Liver (tissue), 3 donors: ENCODE results near the gene CPNE5.

Experiments
- CTCF ChIP-seq: fragments of 150-350 bp; IDR thresholded peaks from 2 replicates; pipeline ENCODE4 v1.5.1; 2017; ENCODE audit warnings: improper control_type of control experiment, low read depth, low read length; ENCODE audit not compliant: missing input control
- GABPA ChIP-seq, 2 donors: IDR thresholded peaks in 1 of 2; conservative IDR thresholded peaks in 1 of 2; 2 replicates each; pipeline ENCODE4 v1.6.1; 2016; ENCODE audit warnings: antibody characterized with exemption in 2 of 2, mild to moderate bottlenecking in 1 of 2, moderate library complexity in 1 of 2
- NR2F2 ChIP-seq: IDR thresholded peaks from 2 replicates; pipeline ENCODE4 v1.6.1; 2016; ENCODE audit warnings: antibody characterized with exemption
- RAD21 ChIP-seq, 2 donors: IDR thresholded peaks; 2 replicates each; pipeline ENCODE4 v1.6.1; 2016; ENCODE audit warnings: antibody characterized with exemption in 2 of 2, mild to moderate bottlenecking in 2 of 2
- REST ChIP-seq: IDR thresholded peaks from 2 replicates; pipeline ENCODE4 v1.6.1; 2016; ENCODE audit warnings: antibody characterized with exemption, mild to moderate bottlenecking
- YY1 ChIP-seq: IDR thresholded peaks from 2 replicates; pipeline ENCODE4 v1.6.1; 2016; ENCODE audit warnings: antibody characterized with exemption, mild to moderate bottlenecking
- TF ChIP-seq, protein P1 (sequence below): IDR thresholded peaks from 2 replicates; pipeline ENCODE4 v1.6.1; 2016; ENCODE audit warnings: antibody characterized with exemption
- TF ChIP-seq, protein P2 (sequence below): IDR thresholded peaks from 2 replicates; pipeline ENCODE4 v1.6.1; 2016; ENCODE audit warnings: antibody characterized with exemption
- donor health status: healthy.
- donor health status: healthy.

DNA sequence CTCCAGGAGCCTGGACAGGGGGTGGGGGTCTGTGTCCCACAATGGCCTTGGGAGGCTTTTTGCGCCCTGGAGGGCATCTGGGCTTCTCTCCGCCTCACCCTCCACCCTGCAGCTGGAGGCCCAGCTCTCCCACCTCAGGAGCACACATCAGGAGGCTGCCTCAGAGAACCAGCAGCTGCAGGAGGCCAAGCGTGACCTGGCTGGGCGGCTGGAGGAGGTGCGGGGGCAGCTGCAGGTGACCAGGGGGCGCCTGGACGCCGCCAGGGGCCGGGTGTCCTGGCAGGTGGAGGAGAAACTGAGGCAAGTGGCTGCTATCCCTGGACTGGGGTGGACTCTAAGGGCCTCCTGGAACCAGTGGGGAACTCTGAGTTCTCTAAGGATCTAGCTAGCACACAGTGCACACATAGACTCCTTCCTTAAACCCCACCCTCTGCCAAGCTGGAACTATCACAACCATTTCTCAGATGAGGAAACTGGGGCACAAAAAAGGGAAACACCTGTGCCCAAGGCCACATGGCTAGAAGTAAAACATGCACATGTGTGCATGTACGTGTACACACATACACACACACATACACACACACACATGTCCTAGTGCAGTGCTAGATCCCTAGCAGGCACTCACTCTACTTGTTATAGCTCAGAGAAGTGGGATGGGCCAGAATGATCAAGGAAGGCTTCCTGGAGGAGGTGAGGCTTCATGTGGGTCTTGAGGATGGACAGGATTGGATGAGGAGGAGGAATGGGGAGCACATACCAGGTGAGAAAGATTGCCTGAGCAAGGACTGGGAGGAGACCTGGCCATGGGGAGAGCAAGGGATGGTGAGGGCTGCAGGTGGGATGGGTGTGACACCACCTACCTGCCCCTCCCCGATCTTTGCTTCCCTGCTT, 118.7 kb downstream of the CPNE5 start:
- TF ChIP-seq, protein P1, sequence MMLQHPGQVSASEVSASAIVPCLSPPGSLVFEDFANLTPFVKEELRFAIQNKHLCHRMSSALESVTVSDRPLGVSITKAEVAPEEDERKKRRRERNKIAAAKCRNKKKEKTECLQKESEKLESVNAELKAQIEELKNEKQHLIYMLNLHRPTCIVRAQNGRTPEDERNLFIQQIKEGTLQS: no peak
- TF ChIP-seq NR2F2: no peak
- TF ChIP-seq CTCF: no peak
- TF ChIP-seq YY1: no peak
- TF ChIP-seq RAD21 (IDR thresholded peaks at IDR 0.05): no peak
- TF ChIP-seq REST: no peak
- TF ChIP-seq, protein P2, sequence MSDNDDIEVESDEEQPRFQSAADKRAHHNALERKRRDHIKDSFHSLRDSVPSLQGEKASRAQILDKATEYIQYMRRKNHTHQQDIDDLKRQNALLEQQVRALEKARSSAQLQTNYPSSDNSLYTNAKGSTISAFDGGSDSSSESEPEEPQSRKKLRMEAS: no peak
- TF ChIP-seq GABPA (IDR thresholded peaks at IDR 0.05 in 1 of 2, conservative IDR thresholded peaks at IDR 0.05 in 1 of 2): no peak
